HG03039 (cell line): Measurements from ENCODE around the gene GFM2.
"Not testable (repeated sequence)": the region's sequence is repeated elsewhere in the genome, so short reads cannot be mapped to it uniquely, and the experiment has no call there.

ENCODE experiments used
- ATAC-seq: cut with Tn5 transposase; IDR thresholded peaks from one replicate; pipeline ENCODE4 v1.9.1; 2021; ENCODE audit warnings: mild to moderate bottlenecking, moderate library complexity; ENCODE audit not compliant: unreplicated experiment

Gene GFM2

DNA sequence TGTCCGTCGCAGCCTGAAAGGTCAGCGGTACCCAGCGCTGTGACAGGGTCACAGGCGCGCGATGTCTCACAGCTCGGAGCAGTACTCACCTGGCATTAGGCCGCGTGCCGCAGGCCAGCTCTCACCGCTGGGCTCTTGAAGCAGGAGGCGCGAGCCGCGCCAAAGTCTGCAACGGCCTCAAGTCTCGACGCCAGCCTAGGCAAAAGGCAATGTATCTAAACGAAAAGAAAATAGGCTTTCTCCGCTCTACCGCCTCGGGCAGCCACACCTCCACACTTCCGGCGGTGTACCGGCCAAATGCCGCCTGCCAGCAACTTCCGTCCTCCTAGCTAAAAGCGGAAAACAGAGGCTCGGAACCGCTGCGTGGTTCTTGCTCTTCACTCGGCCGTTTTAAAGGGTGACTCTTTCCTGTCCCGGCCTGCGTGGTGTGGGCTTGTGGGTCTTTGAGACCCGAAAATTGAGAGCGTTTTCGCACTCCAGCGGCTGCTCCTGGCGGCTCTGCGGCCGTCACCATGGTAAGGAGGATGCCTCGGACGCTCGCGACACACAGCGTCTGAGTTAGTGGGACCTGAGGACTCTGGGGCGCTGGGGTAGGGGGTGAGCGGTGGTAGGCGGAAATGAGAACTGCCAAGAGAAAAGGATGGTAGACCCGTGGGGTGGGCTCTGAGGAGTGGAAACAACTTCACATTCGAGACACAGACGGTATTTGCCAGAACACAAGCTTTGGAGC, at the start of gene GFM2, which contains the start of gene NSA2:
Gene GFM2 (minus strand): TSS at position 269 of the 730 bp plus-strand sequence. CDS start 3,375 bp downstream, outside the sequence.
Gene NSA2 (plus strand): TSS at position 401 of the 730 bp plus-strand sequence. CDS start 112 bp downstream, at position 513.
- peak; percentile 86 for ATAC-seq

GRCh38 chr5:74810915-74811314, 44.0 kb upstream of the GFM2 start:
- ATAC-seq, result no peak

- ATAC-seq, result no peak
Observed at GRCh38 chr5:74801941-74802340, 35.0 kb upstream of the GFM2 start.

GRCh38 chr5:74801197-74801596, 34.3 kb upstream of the GFM2 start:
- ATAC-seq, result no peak

GRCh38 chr5:74798977-74799911, 32.3 kb upstream of the GFM2 start:
- ATAC-seq, result no peak

- ATAC-seq, result not testable (repeated sequence)
Observed at GRCh38 chr5:74791669-74792068, 24.8 kb upstream of the GFM2 start.

DNA sequence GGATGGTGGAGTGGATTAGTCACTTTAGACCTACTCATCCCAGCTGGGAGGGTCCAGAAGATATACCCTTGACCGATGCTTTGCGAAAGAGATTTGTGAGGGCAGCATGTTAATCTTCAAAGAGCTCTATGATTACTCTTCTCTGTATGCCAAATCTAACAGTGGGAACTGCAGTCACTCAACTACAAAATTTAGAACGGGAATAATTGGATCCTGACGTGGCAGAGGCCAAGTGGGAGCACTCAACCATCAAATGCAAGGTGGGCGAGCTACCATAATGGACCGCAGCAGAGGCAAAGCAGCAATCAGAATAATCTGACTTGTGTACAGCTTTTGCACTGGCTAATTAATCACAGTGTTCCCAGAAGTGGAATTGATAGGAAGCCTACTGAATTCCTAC, 20.5 kb upstream of the GFM2 start:
- ATAC-seq, result no peak

- ATAC-seq, result no peak
Observed at GRCh38 chr5:74786851-74787250, 19.9 kb upstream of the GFM2 start.

- ATAC-seq, result no peak
Observed at GRCh38 chr5:74778609-74779008, 11.7 kb upstream of the GFM2 start.

GRCh38 chr5:74772359-74772758, 5.4 kb upstream of the GFM2 start:
- ATAC-seq, result no peak

GRCh38 chr5:74767579-74767913, 629 bp upstream of the GFM2 start:
- ATAC-seq, result peak; percentile 19

DNA sequence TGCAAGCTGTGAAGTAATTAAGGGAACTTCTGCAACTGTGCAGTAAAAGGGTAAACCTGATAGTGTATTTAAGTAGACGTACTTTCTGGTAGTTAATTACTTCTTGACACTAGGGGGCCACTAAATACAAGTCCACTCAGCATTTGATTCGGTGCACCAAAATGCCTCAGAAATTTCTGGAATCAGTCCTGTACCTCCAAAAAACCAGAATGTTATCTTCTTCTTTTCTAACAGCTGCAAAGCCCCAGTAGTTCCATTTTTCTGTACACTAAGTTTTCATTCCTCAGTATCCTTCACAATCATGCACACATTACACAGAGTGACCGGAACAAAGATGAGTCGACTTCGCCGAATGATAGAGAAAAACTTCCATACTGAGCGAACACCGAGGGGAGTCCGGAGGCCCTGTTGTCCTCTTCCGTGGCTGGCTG, 484 bp downstream of the GFM2 start:
- ATAC-seq, result no peak

DNA sequence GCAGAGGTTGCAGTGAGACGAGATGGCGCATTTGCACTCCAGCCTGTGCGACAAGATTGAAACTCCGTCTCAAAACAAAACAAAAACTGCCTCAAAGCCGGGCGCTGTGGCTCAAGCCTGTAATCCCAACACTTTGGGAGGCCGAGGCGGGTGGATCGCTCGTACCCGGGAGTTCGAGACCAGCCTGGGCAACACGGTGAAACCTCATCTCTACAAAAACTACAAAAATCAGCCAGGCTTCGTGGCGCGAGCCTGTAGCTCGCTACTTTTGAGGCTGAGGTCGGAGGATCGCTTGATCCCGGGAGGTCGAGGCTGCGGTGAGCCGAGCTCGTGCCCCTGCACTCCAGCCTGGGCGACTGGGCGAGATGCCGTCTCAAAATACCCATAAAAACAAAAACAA, 988 bp downstream of the GFM2 start:
- ATAC-seq, result no peak

- ATAC-seq, result no peak
Observed at GRCh38 chr5:74765201-74765600, 1.7 kb downstream of the GFM2 start.

- ATAC-seq, result no peak
Observed at GRCh38 chr5:74763504-74763903, 3.4 kb downstream of the GFM2 start.

DNA sequence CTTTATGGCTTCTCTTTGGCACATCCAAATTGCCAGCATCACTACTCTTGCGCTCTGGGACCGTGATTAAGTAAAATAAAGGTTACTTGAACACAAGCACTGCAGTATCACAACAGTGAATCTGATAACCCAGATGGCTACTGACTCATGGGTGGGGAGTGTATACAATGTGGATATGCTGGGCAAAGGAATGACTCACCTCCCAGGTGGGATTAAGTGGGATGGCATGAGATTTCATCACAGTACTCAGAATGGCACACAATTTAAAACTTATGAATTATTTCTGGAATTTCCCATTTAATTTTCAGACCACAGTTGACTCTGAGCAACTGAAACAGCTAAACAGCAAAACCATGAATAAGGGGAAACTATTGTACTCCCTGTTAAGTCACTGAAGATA, 4.3 kb downstream of the GFM2 start:
- ATAC-seq, result no peak

- ATAC-seq, result no peak
Observed at GRCh38 chr5:74761241-74761640, 5.7 kb downstream of the GFM2 start.

GRCh38 chr5:74748742-74749141, 18.2 kb downstream of the GFM2 start:
- not testable (repeated sequence) for ATAC-seq

DNA sequence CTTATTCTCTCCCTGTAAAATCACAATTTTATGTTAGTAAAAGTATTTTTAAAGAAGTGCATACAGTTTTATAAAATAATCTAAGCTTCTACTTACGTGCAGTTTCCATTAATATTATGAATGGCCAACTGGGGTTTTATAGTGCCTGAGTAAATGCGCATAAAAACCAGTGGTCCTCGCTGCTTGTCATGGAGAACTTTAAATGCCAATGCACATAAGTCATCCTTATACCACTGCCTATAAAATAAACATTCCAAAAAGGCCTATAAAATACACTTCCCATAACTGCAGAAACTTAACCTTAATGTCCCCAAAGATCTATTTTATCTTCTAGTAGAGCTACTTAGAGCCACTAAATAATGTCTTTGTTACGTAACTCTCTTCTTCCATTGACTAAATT, 28.5 kb downstream of the GFM2 start:
- ATAC-seq, result no peak

- ATAC-seq, result no peak
Observed at GRCh38 chr5:74736759-74737158, 30.2 kb downstream of the GFM2 start.

DNA sequence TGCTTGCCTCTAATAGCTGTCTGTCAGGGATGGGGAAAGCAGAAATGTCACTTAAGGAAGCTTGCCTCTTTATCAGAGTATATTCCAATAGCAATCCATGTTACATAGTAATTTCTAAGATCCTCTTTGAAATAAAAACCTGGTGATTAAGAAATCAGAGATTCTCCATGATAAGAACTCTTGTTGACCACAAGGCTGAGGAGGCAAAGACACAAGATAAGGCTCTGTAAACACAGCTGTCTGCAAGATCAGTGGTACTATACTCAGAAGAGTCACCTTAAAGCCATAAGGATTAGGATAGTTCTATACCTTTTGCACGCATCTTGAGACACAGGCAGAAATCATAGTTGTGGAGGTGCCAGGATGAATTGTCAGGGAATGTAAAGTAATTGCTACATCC, 41.6 kb downstream of the GFM2 start:
- ATAC-seq, result no peak

DNA sequence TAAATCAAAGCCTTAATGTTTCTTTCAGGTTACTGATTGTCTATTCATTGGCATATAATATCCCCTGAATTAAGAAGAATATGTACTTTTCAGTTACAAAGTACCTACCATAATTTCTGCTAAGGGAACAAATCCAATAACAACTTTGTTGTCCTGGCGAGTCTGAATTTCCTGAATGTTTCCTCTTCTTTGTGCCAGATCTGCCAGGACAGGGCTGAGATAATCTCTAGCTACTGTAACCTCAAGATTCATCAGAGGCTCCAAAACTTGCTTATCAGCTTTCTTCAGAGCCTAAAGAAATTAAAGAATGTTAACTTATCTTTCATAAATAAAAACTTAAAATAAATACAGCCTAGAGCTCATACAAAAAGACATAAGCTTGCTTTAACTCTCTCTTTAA, 44.6 kb downstream of the GFM2 start:
- no peak for ATAC-seq
